NT2/D1 (cell line): ENCODE results near the gene FAM25G.
"Not testable (repeated sequence)": the region's sequence is repeated elsewhere in the genome, so short reads cannot be mapped to it uniquely, and the experiment has no call there.

Source experiments
- SUZ12 ChIP-seq: IDR thresholded peaks from 2 replicates; pipeline ENCODE4 v1.6.1; 2011; ENCODE audit not compliant: insufficient read length, insufficient read depth; ENCODE audit errors: extremely low read depth
- YY1 ChIP-seq: IDR thresholded peaks from 2 replicates; pipeline ENCODE4 v1.6.1; 2011; ENCODE audit not compliant: insufficient read length, insufficient read depth
- ZNF274 ChIP-seq: IDR thresholded peaks from 2 replicates; pipeline ENCODE4 v1.6.1; 2011; ENCODE audit warnings: mild to moderate bottlenecking, low read depth, low read length

- TF ChIP-seq YY1, ZNF274, SUZ12: not testable (repeated sequence)
Measured at GRCh38 chr10:47480133-47480532, 11.4 kb downstream of the FAM25G start.
